GM15510 (cell line): ENCODE data around the gene SECISBP2L.

Source experiments
- POLR2A ChIP-seq: IDR thresholded peaks from 3 replicates; pipeline ENCODE4 v1.6.1; 2011; ENCODE audit warnings: borderline replicate concordance; ENCODE audit not compliant: insufficient read length; ENCODE audit errors: extremely low read depth

The SECISBP2L gene

DNA sequence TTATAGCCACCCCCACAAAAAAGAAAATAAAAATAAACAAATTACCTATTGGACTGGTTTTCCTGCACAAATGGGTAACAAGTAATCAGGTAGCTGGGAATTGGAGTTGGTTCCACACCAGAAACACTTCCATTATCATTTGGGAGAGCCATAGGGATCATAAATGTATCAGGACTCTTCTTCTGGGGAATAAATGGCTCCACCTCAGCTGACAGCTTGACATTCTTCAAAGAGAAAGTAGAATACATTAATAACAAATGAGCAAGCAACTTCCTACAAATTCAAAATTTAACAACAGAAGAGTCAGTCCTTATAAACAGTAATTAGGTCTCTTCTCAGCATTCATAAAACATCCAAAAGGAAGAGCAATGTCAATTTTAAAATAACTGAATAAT is 8.7 kb downstream of the SECISBP2L start:
- TF ChIP-seq POLR2A = no peak

DNA sequence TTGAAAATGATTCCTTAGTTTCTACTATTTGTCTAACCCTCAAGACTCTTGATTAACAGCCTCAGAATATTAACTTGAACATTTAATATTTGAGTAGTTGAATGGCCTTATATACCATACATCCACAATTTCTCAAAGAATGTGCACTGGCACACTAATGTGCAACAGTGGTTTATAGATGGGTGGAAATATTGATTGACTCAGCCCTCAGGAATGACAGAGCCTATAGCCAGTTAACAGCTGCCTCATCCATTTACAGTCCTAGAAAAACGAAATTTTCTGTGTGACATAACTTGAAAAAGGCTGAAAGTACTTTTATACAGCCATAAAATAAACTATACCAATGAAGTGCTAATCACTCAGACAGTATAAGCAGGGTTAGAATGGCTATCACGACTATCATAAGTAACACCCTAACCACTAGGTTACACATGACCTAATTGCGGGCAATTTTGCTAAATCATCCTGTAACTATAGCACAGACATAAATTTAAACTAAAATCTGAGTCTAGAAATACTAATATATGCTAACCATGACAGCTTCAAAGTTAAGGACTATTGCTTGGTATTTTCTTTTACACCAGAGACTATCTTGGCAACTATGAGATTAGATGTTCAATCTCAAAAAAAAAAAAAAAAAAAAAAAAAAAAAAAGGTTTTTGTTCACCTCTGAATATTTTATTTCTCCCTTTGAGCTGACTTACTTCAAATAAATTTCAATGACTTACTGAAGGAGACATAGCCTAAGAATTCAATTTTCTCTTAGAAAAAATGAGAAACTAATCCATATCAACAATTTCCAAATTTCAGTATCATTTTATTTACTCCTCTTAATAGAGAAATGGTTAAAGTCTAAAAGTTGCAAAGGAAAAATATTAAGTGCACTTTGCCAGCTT is 9.3 kb downstream of the SECISBP2L start:
- TF ChIP-seq POLR2A = no peak

DNA sequence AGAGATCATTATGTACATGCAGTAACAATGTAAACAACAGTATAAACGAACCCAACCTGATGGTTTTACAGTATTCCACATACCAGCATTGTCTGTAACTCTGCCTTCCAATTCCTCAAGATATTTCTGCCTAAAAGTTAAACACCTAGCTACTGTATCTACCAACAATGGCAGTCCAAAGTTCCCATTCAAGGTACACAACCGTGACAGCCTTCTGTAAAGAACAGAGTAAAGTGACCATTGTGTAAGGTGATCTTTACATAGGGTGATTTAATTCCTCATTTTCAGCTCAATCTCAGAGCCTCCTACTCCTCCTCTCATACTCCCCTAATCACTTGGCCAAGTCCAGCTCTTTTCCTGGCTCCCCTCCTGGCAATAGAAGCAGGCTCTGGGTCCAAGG is 10.4 kb downstream of the SECISBP2L start:
- TF ChIP-seq POLR2A = no peak

DNA sequence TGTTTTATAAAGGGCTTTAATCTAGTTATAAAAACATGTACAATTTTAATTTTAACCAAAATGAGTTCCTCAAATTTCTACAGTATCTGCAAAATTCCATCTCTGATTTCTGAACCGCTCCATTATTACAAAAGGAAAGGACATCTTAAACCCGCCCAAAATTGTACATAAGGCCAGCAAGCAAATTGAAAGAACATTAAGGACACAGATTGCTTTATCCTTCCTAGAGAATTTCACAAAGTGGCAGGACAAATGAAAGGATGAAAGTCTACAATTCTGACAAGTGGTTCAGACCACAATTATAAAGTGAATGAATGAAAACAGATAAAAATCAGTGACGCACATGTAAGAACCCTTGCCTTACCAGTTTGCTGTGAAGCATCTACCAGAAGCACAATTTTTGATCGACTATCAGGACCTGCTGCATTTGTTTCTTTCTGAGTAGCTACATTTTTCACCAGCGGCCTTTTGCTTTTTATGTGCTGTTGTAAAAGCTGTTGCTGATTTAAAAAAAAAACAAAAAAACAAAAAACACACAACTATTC is 13.6 kb downstream of the SECISBP2L start:
- TF ChIP-seq POLR2A = no peak

DNA sequence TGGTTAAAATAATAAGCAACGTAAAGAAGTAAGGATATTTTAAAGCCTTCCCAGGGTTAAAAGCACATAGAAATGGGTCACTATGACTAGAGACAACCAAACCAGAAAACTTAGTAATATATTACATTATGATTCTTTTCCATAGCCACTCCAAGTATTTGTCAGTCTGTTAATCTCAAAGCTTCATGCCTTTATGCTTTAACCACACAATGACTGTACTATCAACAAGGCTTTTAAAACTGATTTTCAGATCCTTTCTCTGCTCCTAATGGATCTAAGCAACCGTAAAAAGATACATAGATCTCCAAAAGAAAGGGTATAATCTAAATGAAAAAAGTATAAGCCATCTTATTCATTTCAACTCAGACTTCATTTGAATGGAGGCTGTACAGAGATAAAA is 14.4 kb downstream of the SECISBP2L start:
- TF ChIP-seq POLR2A = no peak

DNA sequence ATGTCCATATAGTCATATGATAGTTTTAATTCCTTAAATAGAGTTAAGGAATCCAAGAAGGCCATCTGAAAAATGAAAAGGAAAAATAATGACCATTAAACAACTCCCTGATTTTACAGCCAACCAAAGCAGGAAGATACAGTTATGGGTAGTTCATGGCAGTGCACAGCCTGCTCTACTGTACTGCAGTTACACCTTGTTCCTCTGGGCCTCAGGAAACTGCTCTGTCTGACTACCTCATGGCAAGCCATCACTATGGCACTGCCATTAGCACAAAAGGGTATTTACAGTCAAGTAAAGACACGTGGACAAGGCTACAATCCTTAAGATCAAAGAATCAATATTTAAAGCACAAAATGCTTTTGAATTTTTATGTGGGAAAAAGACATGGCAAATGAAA is 19.5 kb downstream of the SECISBP2L start:
- TF ChIP-seq POLR2A = no peak

DNA sequence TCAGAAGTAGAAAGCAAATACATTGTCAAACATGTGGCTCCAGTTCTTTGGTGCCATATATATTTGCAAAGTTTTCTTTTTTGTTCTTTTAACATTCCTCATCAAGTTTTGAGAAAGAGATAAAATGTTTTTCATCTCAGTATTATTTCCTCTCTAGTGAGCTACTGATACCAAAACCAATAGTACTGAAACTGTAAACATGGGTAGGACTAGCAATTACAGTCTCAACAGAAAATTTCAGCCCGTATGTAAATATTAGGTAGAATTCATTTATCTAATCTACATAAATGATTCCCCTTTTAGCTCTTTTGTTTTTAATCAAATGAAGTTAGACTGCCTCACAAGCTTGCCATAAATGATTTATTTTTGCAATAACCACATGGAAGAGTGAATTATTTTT is 21.4 kb downstream of the SECISBP2L start:
- TF ChIP-seq POLR2A = no peak

DNA sequence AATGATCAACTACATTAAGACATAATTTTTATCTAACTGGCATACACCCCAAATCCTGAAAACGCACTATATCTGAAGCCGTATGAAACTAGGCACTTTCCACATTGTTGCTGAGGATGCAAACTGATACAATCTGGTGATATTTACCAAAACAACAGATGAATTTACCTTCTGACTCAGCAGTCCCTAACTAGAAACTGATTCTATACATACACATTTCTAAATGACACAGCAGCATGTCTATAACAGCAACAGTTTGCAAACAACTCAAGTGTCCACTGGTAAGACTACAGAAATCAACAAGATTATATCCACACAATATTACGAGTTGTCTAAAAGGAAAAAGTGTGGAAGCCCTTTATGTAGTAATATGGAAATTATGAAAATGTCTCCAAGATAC is 22.9 kb downstream of the SECISBP2L start:
- TF ChIP-seq POLR2A = no peak

DNA sequence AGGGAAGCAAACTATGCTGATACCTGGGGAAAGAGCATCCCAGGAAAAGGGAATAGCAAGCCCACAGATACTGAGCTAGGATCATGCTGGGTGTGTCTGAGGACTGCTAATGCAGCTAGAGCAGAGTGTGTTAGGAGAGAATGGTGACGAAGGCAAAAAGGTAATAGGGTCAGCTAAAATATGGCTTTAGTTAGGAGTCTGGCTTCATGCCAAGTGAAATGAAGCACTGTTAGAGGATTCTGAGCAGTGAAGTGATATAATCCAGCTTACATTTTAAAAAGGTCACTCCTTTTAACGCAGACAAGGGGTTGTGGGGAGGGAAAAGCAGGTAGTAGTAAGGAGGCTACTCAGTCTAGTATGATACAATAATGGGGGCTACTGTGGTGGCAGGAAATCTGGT is 30.4 kb downstream of the SECISBP2L start:
- TF ChIP-seq POLR2A = no peak

DNA sequence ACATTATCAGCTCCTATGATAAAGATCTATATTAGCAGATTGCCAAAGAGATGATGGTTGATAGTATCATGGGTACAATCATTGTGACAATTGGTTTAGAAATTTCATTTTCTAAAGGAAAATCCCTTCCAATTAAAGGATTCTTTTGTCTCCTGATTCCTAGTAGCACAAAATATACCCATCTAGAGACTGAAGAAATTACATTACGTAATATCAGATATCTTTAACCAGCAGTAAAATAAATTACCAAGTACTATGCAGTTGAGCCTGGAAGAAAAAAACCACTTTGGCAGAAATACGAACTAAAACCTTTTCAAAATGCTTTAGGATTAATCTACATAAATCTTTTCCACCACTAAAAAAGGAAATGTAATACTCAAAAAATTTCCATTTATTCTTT is 46.9 kb downstream of the SECISBP2L start:
- TF ChIP-seq POLR2A = no peak

DNA sequence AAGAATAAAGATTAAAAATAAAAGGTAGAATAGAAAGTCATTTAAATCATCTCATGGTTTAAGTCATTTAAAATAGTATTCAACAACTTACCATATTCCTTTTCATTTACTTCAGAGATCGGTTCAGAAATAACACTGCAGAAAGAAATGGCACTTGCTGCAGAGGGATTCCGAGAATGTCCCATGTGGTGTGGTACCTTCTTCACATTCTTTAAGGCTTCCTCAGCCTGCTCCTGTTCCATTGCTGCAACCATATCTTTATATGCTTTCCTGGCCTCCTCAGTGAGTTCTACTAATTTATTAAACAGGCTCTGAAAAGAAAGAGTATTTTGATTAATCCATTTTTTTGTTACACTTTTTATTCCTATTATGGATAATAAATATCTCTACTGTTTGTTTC is 50.0 kb downstream of the SECISBP2L start:
- no peak for TF ChIP-seq POLR2A

DNA sequence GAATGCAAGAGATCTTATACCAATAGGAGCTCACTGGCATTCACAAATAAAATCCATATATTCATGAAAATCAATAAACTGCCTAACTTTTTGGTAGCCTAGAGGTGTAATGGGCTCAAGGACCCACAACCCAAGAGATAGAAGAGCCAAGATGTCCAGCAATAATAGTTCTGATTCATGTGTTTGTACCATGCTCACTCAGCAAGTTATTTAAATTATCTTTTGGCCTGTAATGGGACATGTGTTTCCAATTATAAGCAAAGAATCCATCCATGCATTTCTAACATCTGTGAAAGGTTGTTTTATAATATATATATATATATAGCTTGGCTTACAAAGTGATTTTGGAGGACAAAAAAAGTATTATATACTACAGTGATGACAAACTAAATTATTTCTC is 52.9 kb downstream of the SECISBP2L start:
- TF ChIP-seq POLR2A = no peak

DNA sequence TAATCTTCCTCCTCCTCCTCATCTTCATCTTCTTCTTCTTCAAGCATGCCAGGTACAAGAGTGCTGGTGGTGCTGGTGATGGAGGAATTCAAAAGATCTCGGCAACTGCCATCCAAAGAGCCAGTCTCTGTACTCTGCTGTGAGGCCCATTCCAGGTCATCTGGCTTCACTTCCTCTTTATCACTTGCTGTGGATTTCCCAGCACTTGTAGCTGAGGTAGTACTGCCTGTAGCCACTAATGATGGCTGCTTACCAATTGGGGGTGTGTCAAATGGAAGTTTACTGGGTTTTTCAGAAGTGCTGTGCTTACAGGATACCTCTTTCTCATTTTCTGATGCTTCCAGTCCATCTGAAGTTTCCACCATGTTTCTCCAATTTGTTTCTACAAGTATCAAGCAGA is 53.7 kb downstream of the SECISBP2L start:
- TF ChIP-seq POLR2A = no peak

DNA sequence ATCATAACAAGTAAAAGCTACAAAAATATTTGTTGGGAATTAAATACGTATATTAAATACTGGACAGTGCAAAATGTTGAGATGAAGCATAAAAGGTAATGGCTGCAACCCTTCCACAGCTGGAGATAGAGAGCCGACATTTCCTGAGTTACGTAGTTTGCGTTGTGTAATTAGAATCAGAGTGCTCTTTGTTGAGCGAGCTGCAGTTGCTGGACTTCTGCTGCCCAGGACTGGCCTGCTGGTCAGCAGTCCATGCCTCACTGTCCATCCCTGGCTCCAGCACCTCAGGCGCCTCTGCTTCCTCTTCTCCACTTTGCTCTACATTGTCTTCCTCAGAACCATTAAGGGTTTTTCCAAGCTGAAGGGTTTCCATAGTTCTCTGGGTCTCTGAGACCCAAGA is 54.1 kb downstream of the SECISBP2L start:
- TF ChIP-seq POLR2A = no peak

DNA sequence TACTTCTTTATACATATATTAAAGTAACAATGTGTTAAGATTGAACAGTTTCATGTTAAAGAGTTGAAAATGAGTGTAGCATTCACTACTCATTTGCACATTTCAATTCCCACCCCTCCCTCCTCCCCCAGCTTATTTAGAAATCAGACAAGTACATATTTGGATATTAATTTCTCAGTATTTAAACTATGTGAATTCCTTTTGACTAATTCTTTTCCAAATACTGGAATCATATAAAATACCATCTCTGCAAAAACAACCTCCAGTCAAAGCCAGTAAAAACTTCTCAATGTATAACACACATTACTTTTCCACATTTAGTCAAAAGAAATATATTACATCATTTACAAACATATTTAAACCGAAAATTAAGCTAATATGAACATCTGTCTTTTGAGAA is 57.1 kb downstream of the SECISBP2L start:
- no peak for TF ChIP-seq POLR2A

DNA sequence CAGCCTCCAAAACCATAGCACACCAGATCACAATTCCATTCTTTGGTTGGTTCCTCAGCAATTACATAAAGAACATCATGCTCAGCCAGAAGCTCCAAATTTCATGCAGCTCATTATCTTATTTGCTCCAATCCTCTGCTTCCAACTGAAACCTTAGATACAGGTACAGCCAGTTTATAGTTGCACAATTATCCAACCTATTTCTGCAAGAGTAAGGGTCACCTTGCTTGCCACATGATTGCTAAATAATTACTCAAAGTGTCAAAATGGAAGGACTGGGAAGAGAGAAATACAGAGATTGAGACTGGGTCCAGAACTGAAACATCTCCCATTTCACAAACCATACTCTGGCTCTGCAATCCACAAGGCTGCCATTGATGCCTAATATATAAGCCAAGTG is 59.1 kb downstream of the SECISBP2L start:
- TF ChIP-seq POLR2A = no peak
